ENCODE measurements around the gene TBX3.

The TBX3 gene

GRCh38 chr12:114701553-114701952 is 17.6 kb upstream of the TBX3 start:
- TF ChIP-seq POLR2A (IDR thresholded peaks at IDR 0.05; ENCODE audit: low read depth, low read length) = no peak
- no peak for DNase-seq (ENCODE audit: insufficient read length, low spot score)
- FAIRE-seq = no peak

DNA sequence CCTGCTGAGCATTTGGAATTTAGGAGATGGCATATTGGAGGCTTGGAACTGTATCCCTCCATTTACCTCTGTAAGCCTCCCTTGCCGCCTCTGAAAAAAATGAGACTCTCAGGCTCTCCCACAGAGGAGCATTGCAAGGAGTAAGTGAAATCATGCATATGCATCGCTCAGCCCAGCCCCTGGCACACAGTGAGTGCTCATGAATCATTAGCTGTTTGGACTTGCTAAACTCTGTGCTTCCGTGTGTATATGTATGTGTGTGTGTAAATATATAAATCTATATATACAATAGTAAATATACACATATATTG is 17.1 kb upstream of the TBX3 start:
- FAIRE-seq (no peak), DNase-seq (ENCODE audit: insufficient read length, low spot score) (no peak)
- TF ChIP-seq POLR2A (IDR thresholded peaks at IDR 0.05; ENCODE audit: low read depth, low read length) = no peak

GRCh38 chr12:114700392-114701103 is 16.6 kb upstream of the TBX3 start:
- no peak for DNase-seq (ENCODE audit: insufficient read length, low spot score)
- FAIRE-seq = no peak
- no peak for TF ChIP-seq POLR2A (IDR thresholded peaks at IDR 0.05; ENCODE audit: low read depth, low read length)

GRCh38 chr12:114698566-114699163 is 14.7 kb upstream of the TBX3 start:
- DNase-seq (ENCODE audit: insufficient read length, low spot score) = no peak
- FAIRE-seq = no peak
- no peak for TF ChIP-seq POLR2A (IDR thresholded peaks at IDR 0.05; ENCODE audit: low read depth, low read length)

DNA sequence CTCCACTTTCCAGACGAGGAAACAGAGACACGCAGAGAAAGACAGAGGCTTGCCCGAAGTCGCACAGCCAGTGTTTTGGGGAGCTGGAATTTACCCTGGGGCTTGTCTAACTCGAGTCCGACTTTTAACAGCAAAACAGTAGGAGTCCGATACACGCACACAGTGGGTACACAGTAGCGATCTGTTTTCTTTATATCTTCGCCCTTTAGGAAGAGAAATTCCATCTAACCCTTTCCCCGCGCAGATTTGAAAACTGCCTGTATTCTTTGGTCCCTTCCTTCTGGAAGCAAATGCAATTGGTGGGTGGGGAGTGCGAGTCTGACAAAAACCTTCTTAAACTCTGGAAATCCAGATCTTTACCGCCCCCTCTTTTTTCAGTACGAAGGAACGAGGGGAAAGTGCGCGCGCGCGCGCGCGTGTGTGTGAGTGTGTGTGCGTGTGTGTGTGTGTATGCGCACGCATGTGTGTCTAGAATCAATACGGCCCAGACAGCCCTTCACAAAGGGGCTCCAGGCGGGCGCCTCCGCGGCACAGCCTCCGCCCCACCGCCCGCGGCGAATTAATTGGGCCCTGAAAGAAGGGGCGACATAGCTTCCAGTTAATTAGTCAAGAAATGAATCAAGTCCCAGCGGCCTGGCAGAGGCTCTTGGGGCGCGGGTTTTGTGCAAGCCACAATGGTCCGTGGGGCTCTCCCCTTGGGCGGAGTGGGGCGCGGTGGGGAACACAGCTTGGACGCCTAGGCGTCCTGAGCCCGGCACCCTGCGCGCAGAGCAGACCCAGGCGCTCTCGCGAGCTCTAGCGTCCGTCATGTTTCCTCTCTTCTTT is 14.0 kb upstream of the TBX3 start:
- no peak for TF ChIP-seq POLR2A (IDR thresholded peaks at IDR 0.05; ENCODE audit: low read depth, low read length)
- no peak for FAIRE-seq
- DNase-seq (ENCODE audit: insufficient read length, low spot score) = no peak

GRCh38 chr12:114697243-114697716 is 13.3 kb upstream of the TBX3 start:
- FAIRE-seq (no peak), DNase-seq (ENCODE audit: insufficient read length, low spot score) (no peak)

GRCh38 chr12:114696443-114697242 is 12.7 kb upstream of the TBX3 start:
- TF ChIP-seq POLR2A (IDR thresholded peaks at IDR 0.05; ENCODE audit: low read depth, low read length) = no peak
- FAIRE-seq (no peak), DNase-seq (ENCODE audit: insufficient read length, low spot score) (no peak)

More at GRCh38 chr12:114697243-114697716, 13.3 kb upstream of the TBX3 start:
- no peak for TF ChIP-seq POLR2A (IDR thresholded peaks at IDR 0.05; ENCODE audit: low read depth, low read length)

DNA sequence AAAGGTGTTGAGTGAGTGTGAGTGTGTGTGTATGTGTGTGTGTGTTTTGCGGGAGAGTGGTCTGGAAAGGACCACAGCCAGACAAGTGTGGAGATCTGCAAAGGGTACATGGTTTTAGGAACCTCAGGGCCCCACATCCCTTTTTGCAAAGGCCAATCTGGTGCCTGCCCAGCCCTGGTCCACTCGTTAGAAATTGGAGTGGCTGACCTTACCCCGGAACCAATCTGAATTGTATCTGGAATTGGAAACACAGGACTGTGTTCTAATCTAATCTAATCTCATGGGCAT is 11.3 kb upstream of the TBX3 start:
- no peak for TF ChIP-seq POLR2A (IDR thresholded peaks at IDR 0.05; ENCODE audit: low read depth, low read length)
- DNase-seq (ENCODE audit: insufficient read length, low spot score) (no peak), FAIRE-seq (no peak)

DNA sequence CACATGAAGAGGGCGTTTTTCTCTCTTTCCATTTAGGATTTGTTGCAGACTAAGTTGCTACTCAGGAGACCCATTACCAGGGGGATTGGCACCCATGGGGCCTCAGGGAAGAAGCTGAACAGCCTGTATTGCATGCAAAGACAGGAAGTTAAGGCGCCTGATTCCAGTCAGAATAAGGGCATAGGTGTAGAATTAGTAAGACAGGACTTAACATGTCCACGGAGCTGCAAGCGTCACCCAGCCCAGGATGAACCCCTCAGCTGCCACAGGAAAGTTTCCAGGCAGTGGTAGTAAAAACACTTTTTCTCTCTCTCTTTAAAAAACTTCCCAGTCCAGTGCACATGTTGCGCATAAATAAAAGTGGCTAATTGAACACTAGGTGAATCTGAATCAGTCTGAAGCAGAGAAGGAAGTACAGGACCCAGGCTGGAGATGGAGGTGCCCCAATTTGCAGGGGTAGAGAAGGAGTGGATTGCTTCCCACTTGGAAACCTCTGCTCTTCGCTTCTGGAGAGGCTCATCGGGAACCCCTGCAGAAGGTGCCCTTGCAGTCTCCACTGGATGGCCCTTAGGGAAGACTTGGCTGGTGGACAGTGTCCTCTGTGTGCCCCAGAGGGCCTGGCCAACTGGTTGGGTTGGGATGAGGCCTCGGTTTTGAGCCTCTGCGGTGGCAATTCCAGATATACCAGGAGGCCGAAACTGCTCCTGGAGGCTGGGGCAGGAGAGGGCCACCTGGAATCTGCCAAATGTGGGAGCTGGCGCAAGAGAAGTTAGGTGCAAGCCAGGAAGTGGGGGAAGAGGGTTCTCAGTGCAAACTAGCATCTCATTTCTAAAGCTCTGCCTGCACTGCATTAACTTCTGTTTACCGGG is 10.7 kb upstream of the TBX3 start:
- DNase-seq (ENCODE audit: insufficient read length, low spot score) (no peak), FAIRE-seq (no peak)

DNA sequence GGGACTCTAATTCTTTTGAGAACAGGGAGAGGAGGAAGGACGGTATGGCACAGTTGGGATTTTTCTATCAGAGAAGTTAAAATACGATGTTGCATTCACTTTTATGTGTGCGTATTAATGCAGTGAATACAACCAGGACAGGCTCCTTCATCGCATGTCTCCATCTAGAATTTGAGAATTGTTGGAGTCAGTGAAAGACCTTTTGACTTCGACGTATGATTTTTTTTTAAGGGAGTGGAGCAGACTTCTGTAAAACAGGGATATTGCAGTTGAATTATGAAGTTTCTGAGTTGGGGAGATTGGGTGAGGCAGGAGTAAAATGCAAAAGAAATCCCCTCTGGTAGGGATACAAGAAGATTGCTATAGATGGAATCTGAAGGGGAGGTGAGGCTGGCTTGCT is 9.6 kb upstream of the TBX3 start:
- FAIRE-seq = no peak
- no peak for TF ChIP-seq POLR2A (IDR thresholded peaks at IDR 0.05; ENCODE audit: low read depth, low read length)
- no peak for DNase-seq (ENCODE audit: insufficient read length, low spot score)

More for the DNA sequence above, 10.7 kb upstream of the TBX3 start:
- no peak for TF ChIP-seq POLR2A (IDR thresholded peaks at IDR 0.05; ENCODE audit: low read depth, low read length)

DNA sequence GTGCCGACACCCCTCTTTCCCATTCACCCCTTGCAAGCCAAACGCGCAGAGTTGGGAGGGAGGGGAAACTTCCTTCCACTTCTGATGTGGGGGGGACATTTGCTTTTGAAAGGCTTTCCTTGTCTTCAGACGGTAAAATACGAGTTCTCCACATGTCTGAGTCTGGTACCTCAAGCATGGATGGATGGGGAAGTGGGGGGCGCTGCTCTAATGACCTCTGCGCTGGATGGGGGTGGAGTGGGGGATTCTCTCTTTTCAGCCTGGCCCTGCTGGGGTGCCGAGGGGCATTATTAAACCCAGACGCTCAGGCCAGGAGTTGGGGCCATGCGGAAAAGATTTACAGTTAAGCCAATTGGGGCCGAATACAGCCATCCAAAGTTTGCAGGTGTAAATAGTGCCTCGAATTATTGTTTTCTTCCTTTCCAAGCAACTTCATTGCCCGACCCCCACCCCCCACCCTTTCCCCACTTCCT is 9.1 kb upstream of the TBX3 start:
- FAIRE-seq = no peak
- no peak for DNase-seq (ENCODE audit: insufficient read length, low spot score)
- no peak for TF ChIP-seq POLR2A (IDR thresholded peaks at IDR 0.05; ENCODE audit: low read depth, low read length)

DNA sequence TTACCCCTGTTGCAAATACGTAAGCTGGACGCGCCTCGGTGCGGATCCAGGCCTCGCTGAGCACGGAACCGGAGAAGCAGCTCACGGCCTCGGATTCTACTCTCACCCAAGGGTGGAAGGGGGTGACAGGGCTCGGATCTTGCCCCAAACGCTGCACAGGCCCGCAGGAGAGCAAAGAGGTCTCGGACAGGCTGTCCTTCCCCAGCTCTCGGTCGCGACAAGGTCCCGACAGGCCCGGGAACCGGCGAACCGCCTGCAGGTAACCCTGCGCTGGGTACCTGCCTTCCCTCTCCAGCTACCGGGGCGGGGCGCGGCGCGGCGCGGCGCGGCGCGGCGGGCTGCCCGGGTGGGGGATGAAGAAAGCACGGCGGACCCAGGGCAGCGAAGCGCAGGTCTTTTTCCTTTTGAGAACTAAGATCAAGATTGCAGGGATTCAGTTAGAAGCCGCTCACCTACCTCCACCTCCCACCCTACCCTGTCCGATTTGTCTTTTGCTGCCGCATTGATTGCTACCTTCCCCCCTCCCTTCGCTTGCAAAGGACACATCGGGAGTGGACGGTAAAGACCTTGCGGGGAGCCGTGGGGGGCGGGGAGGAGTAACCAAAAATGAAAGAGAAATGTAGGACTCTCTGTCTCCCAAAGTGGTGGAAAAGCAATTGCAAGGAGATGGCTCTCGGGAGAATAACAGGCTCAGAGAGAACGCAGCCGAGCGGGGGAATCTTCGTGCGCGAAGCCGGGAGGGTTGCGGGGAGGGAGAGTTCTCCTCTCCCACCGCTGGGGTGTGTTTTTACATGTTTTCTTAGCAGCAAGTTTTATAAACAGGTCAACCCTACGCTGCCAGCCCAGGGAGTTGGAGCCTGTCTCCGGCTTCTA is 8.4 kb upstream of the TBX3 start:
- no peak for TF ChIP-seq POLR2A (IDR thresholded peaks at IDR 0.05; ENCODE audit: low read depth, low read length)
- DNase-seq (ENCODE audit: insufficient read length, low spot score) = no peak
- no peak for FAIRE-seq
